Measurements from ENCODE around the gene SIPA1L3. TPM values are rescaled to one million over a fixed set of nuclear protein-coding genes. Genes with fewer than 3 reads are reported as not detected.

Gene SIPA1L3
- total RNA-seq, 1 experiment from 2014 or later, result 125 TPM

GRCh38 chr19:38015761-38016160 is 108.8 kb downstream of the SIPA1L3 start:
- CTCF ChIA-PET, result no interaction called here
- BruUV-seq (replicated peaks), result no TSS peak
- intact Hi-C loops (cut with micrococcal nuclease; ENCODE audit: unreplicated experiment), result no loop called here
- peak overlapping the region; percentile 32 for H3K27ac Mint-ChIP-seq (ENCODE audit: unreplicated experiment)
- H3K36me3 Mint-ChIP-seq (ENCODE audit: insufficient read depth, unreplicated experiment), result peaks cover 70% of the 10 kb centered on the region
- POLR2A ChIA-PET, result no interaction called here
- H3K4me3 Mint-ChIP-seq (ENCODE audit: unreplicated experiment), result no peak overlapping the region
- no peaks in the 10 kb centered on the region for H3K27me3 Mint-ChIP-seq (ENCODE audit: insufficient read depth, unreplicated experiment)
- Histone ChIP-seq H3K9me3 (no peaks in the 10 kb centered on the region), H3K36me3 (ENCODE audit: control insufficient read depth, insufficient read depth, low read length) (peaks cover 5% of the 10 kb centered on the region), H3K27me3 (replicated peaks; ENCODE audit: control insufficient read depth, insufficient read depth, low read length) (no peaks in the 10 kb centered on the region), H3K4me3 (ENCODE audit: low read depth, low read length) (no peak overlapping the region), H3K4me1 (no peaks in the 10 kb centered on the region)
- TF ChIP-seq, protein P1, sequence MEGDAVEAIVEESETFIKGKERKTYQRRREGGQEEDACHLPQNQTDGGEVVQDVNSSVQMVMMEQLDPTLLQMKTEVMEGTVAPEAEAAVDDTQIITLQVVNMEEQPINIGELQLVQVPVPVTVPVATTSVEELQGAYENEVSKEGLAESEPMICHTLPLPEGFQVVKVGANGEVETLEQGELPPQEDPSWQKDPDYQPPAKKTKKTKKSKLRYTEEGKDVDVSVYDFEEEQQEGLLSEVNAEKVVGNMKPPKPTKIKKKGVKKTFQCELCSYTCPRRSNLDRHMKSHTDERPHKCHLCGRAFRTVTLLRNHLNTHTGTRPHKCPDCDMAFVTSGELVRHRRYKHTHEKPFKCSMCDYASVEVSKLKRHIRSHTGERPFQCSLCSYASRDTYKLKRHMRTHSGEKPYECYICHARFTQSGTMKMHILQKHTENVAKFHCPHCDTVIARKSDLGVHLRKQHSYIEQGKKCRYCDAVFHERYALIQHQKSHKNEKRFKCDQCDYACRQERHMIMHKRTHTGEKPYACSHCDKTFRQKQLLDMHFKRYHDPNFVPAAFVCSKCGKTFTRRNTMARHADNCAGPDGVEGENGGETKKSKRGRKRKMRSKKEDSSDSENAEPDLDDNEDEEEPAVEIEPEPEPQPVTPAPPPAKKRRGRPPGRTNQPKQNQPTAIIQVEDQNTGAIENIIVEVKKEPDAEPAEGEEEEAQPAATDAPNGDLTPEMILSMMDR (IDR thresholded peaks at IDR 0.05; ENCODE audit: insufficient read depth in 1 of 2, low read depth in 1 of 2, low read length in 1 of 2, severe bottlenecking in 1 of 2, unreplicated experiment in 1 of 2), result no peak
- no peak for DNase-seq
- no peaks in the 10 kb centered on the region for H3K9me3 Mint-ChIP-seq (ENCODE audit: unreplicated experiment)
- no peaks in the 10 kb centered on the region for H3K4me1 Mint-ChIP-seq (ENCODE audit: low read depth, unreplicated experiment)

- DNase-seq, result no peak
- Histone ChIP-seq H3K36me3 (ENCODE audit: control insufficient read depth, insufficient read depth, low read length) (peaks cover 9% of the 10 kb centered on the region; the same call in 1 of the 2 replicates), H3K9me3 (no peaks in the 10 kb centered on the region), H3K27me3 (replicated peaks; ENCODE audit: control insufficient read depth, insufficient read depth, low read length) (no peaks in the 10 kb centered on the region), H3K4me3 (ENCODE audit: low read depth, low read length) (no peak overlapping the region), H3K4me1 (peaks cover under 1% of the 10 kb centered on the region)
- intact Hi-C loops (cut with micrococcal nuclease; ENCODE audit: unreplicated experiment), result no loop called here
- ChIA-PET CTCF (interaction anchor here (0.7 to 1.0 kb wide), 2 partner anchors 13 to 115 kb away, joined by 4 to 8 read pairs; no protein-coding TSS in a partner anchor), POLR2A (no interaction called here)
- H3K27ac Mint-ChIP-seq (ENCODE audit: unreplicated experiment), result no peak overlapping the region
- BruUV-seq (replicated peaks), result no TSS peak
- no peak overlapping the region for H3K4me3 Mint-ChIP-seq (ENCODE audit: unreplicated experiment)
- peaks cover 63% of the 10 kb centered on the region for H3K36me3 Mint-ChIP-seq (ENCODE audit: insufficient read depth, unreplicated experiment)
- TF ChIP-seq, protein P1 (IDR thresholded peaks at IDR 0.05; ENCODE audit: insufficient read depth in 1 of 2, low read depth in 1 of 2, low read length in 1 of 2, severe bottlenecking in 1 of 2, unreplicated experiment in 1 of 2), result no peak
- no peaks in the 10 kb centered on the region for H3K4me1 Mint-ChIP-seq (ENCODE audit: low read depth, unreplicated experiment)
- H3K27me3 Mint-ChIP-seq (ENCODE audit: insufficient read depth, unreplicated experiment), result no peaks in the 10 kb centered on the region
- no peaks in the 10 kb centered on the region for H3K9me3 Mint-ChIP-seq (ENCODE audit: unreplicated experiment)
Measured at GRCh38 chr19:38017401-38018151, 110.6 kb downstream of the SIPA1L3 start.

- peaks cover 7% of the 10 kb centered on the region; the same call in 1 of the 2 replicates for H3K36me3 ChIP-seq (ENCODE audit: control insufficient read depth, insufficient read depth, low read length)
- BruUV-seq (replicated peaks), result no TSS peak
- POLR2A ChIA-PET, result no interaction called here
- no peak for DNase-seq
- Mint-ChIP-seq H3K4me3 (ENCODE audit: unreplicated experiment) (no peak overlapping the region), H3K4me1 (ENCODE audit: low read depth, unreplicated experiment) (peaks cover 10% of the 10 kb centered on the region), H3K9me3 (ENCODE audit: unreplicated experiment) (no peaks in the 10 kb centered on the region), H3K27me3 (ENCODE audit: insufficient read depth, unreplicated experiment) (no peaks in the 10 kb centered on the region), H3K27ac (ENCODE audit: unreplicated experiment) (no peak overlapping the region), H3K36me3 (ENCODE audit: insufficient read depth, unreplicated experiment) (peaks cover 67% of the 10 kb centered on the region)
- H3K4me1 ChIP-seq, result peaks cover 13% of the 10 kb centered on the region
- TF ChIP-seq, protein P1 (IDR thresholded peaks at IDR 0.05; ENCODE audit: insufficient read depth in 1 of 2, low read depth in 1 of 2, low read length in 1 of 2, severe bottlenecking in 1 of 2, unreplicated experiment in 1 of 2), result no peak
- CTCF ChIA-PET, result no interaction called here
- no peaks in the 10 kb centered on the region for H3K27me3 ChIP-seq (replicated peaks; ENCODE audit: control insufficient read depth, insufficient read depth, low read length)
- no peaks in the 10 kb centered on the region for H3K9me3 ChIP-seq
- intact Hi-C loops (cut with micrococcal nuclease; ENCODE audit: unreplicated experiment), result no loop called here
- H3K4me3 ChIP-seq (ENCODE audit: low read depth, low read length), result no peak overlapping the region
Measured at GRCh38 chr19:38018694-38019395, 111.8 kb downstream of the SIPA1L3 start.
